Omental fat pad (tissue), 4 donors: ENCODE results near the gene SH3GL3. TPM values are rescaled to one million over a fixed set of nuclear protein-coding genes. Genes with fewer than 3 reads are reported as not detected.

ENCODE experiments used
- ATAC-seq: fragments of 150-250 bp; one replicate; pipeline ENCODE4 v1.9.1; 2016; ENCODE audit warnings: mild to moderate bottlenecking, moderate library complexity; ENCODE audit not compliant: low FRiP score
- DNase-seq: peaks from one replicate; pipeline ENCODE4 v3.0.0-alpha.2; 2019; ENCODE audit warnings: low spot score
- total RNA-seq, 4 donors: library from RNA; depleted of rRNA; stranded (reverse); fragments of >200 nt; gene quantifications; one replicate each; pipeline ENCODE4 v1.1.0, GENCODE V29; 2016
- TF ChIP-seq, protein P1 (sequence below), 3 donors: fragments of 450-650 bp; IDR thresholded peaks; one replicate each; pipeline ENCODE4 v1.5.1; 2016 to 2017; ENCODE audit warnings: antibody characterized with exemption in 3 of 3, mild to moderate bottlenecking in 3 of 3, moderate library complexity in 2 of 3

Gene SH3GL3
- total RNA-seq, result 1 to 10 TPM in 2 of 4 donors, under 1 TPM in 1, not detected in 1; 0.60 to 1.8 (median 1.0) TPM

GRCh38 chr15:83446904-83447709 lies at the start of gene SH3GL3:
Gene SH3GL3, plus strand, starts transcription at chr15:83447341. Its CDS starts 193 bp downstream, at chr15:83447534.
- TF ChIP-seq, protein P1, sequence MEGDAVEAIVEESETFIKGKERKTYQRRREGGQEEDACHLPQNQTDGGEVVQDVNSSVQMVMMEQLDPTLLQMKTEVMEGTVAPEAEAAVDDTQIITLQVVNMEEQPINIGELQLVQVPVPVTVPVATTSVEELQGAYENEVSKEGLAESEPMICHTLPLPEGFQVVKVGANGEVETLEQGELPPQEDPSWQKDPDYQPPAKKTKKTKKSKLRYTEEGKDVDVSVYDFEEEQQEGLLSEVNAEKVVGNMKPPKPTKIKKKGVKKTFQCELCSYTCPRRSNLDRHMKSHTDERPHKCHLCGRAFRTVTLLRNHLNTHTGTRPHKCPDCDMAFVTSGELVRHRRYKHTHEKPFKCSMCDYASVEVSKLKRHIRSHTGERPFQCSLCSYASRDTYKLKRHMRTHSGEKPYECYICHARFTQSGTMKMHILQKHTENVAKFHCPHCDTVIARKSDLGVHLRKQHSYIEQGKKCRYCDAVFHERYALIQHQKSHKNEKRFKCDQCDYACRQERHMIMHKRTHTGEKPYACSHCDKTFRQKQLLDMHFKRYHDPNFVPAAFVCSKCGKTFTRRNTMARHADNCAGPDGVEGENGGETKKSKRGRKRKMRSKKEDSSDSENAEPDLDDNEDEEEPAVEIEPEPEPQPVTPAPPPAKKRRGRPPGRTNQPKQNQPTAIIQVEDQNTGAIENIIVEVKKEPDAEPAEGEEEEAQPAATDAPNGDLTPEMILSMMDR (IDR thresholded peaks at IDR 0.05), result no peak

GRCh38 chr15:83398626-83399025 lies 48.5 kb upstream of the SH3GL3 start:
- DNase-seq (no peak), ATAC-seq (peak; percentile 73)
- TF ChIP-seq, protein P1 (IDR thresholded peaks at IDR 0.05), result no peak

More at GRCh38 chr15:83446904-83447709, at the start of gene SH3GL3:
- DNase-seq (peak; percentile 84), ATAC-seq (peak; percentile 92)

DNA sequence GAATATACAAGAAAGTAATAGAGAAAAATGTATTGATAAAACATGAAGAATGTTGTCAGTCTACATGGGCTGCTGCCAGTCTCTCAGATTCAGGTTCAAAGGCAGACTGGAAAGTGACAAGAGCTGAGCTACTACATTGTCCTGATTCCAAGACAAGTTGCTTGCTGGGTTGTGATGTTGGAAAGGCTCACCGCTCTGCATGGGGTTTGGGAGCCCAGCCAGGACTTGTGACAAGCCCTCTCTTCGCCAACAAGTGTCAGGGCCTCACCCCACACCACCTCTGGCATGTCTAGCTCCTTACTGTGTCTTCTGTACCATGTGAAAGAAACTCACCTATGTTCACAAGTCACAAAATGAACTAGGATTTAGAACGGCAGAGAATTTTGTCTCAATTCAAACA lies 43.0 kb upstream of the SH3GL3 start:
- DNase-seq (no peak), ATAC-seq (no peak)
- TF ChIP-seq, protein P1 (IDR thresholded peaks at IDR 0.05), result no peak

GRCh38 chr15:83410532-83410931 lies 36.6 kb upstream of the SH3GL3 start:
- no peak for ATAC-seq
- TF ChIP-seq, protein P1 (IDR thresholded peaks at IDR 0.05), result no peak

DNA sequence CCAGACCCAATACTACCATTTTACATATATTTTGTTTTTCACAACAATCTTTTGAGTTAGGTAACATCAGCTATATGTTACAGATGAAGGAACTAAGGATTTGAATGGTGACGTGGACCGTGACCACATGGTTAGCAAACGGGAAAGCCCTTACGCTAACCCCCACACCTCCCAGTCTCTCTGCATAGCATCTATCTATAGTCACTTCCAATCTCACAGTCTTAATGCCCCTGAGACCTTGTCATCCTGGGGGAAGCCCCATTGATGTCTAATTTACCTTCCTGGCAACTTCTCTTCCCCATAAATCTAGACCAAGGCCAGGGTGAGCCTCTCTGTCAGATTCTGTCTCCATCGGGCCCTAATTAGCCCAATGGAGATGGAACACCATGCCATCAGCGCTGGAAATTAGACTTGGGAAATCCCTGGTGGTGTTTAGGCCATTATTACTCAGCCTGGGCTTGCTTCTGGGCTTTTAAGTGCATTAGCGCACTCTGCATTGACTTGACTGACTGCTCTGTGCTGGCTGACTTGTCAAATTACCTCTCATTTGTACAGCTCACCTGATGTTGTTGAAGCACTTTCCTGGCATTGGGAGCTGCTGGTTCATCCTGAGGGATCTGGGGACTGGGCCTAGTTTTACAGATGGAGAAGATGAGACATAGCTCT lies 34.0 kb upstream of the SH3GL3 start:
- DNase-seq (no peak), ATAC-seq (no peak)
- TF ChIP-seq, protein P1 (IDR thresholded peaks at IDR 0.05), result no peak

More at GRCh38 chr15:83410532-83410931, 36.6 kb upstream of the SH3GL3 start:
- no peak for DNase-seq

DNA sequence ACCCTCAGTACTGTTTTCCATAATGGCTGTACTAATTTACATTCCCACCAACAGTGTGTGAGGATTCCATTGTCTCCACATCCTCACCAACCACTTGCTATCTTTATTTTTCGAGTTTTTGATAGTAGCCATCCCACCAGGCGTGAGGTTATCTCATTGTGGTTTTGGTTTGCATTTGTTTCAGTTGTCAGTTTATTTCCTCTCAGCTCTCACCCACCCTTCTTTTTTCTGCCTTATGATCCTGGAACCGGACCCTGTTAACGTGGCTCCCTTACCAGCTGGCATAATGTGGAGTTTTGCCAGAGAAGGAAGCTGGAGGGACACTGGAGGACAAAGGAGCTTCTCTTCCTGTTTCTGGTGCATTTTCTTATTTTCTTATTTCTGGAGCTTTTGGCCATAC lies 25.1 kb upstream of the SH3GL3 start:
- ATAC-seq (no peak), DNase-seq (no peak)
- TF ChIP-seq, protein P1 (IDR thresholded peaks at IDR 0.05), result no peak
